ENCODE data around the gene YAP1.

Gene YAP1

DNA sequence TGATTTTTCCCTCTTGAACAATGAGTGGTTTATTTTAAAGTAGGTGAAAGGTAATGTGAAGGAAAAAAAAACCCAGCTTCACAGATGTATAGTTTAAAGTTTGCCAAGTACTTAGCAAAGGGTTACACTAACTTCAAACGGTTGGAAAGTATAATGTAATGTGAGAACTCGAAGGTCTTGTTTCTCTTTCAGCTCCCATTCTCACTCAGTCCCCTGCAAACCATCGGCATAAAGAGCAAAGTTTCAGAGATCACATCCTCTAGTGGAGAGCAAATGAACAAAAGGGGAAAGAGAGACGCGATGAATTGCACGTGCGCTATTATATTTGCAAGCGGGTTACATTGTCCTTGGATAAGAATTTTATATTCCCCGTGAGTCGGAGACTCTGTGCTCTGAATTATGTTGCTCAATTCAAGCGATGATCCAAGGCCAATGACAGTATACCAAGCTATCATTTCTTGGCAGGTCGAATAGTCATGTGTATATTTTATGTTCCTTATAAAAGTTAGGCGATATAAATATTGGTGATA is 169.5 kb downstream of the YAP1 start:
- H3K36me3 ChIP-seq (ENCODE audit: control insufficient read depth, insufficient read depth, low read length): no peaks in the 10 kb centered on the region
- H3K9ac ChIP-seq (ENCODE audit: low read length): no peak overlapping the region
- H3K27ac ChIP-seq (ENCODE audit: low read depth, low read length): no peak overlapping the region
- H3K27me3 ChIP-seq (ENCODE audit: control insufficient read depth, insufficient read depth, low read length): no peaks in the 10 kb centered on the region
- peak overlapping the region; percentile 14; the same call in 1 of the 2 replicates for H3K4me3 ChIP-seq (ENCODE audit: low read depth, low read length)
- peaks cover 20% of the 10 kb centered on the region for H3K4me1 ChIP-seq (ENCODE audit: control insufficient read depth, insufficient read depth, low read length)
- no peaks in the 10 kb centered on the region for H3K9me3 ChIP-seq (ENCODE audit: control insufficient read depth, insufficient read depth, low read depth, low read length)

GRCh38 chr11:102280245-102280833 is 170.1 kb downstream of the YAP1 start:
- peak overlapping the region; percentile 9; the same call in 1 of the 2 replicates for H3K4me3 ChIP-seq (ENCODE audit: low read depth, low read length)
- no peak overlapping the region for H3K9ac ChIP-seq (ENCODE audit: low read length)
- no peaks in the 10 kb centered on the region for H3K9me3 ChIP-seq (ENCODE audit: control insufficient read depth, insufficient read depth, low read depth, low read length)
- H3K36me3 ChIP-seq (ENCODE audit: control insufficient read depth, insufficient read depth, low read length): no peaks in the 10 kb centered on the region
- no peaks in the 10 kb centered on the region for H3K27me3 ChIP-seq (ENCODE audit: control insufficient read depth, insufficient read depth, low read length)
- no peak overlapping the region for H3K27ac ChIP-seq (ENCODE audit: low read depth, low read length)
- H3K4me1 ChIP-seq (ENCODE audit: control insufficient read depth, insufficient read depth, low read length): peaks cover 20% of the 10 kb centered on the region

Data from HUES6 (cell line).